ENCODE data around the gene KRTAP4-7. TPM values are rescaled to one million over a fixed set of nuclear protein-coding genes. Genes with fewer than 3 reads are reported as not detected.
"Not testable (repeated sequence)": the region's sequence is repeated elsewhere in the genome, so short reads cannot be mapped to it uniquely, and the experiment has no call there.

The KRTAP4-7 gene
- total RNA-seq, 1 donor from 2014 or later = not detected

GRCh38 chr17:41065829-41066624, 17.9 kb upstream of the KRTAP4-7 start, which contains the start of gene KRTAP2-4:
Gene KRTAP2-4, minus strand, starts transcription at chr17:41065879. Its CDS starts 34 bp downstream, at chr17:41065845.
- DNase-seq = no peak

DNA sequence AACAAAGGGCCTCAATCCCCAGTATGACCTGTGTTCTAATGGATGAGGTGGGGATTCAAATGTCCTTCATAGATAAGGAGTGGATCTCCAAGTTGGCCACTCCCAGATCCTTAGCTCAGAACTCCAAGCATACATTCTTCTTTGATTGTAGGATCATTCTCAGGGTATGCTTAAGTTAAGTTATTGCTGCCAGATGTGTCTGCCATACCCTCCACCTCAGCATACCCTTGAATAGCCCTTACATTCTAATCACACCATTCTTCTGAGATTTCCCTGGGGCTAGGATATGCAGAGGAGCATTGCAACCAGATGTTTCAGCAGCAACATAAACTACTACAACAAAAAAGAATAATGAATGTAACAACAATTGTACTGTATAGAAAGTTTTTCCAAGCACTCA, 16.7 kb upstream of the KRTAP4-7 start:
- DNase-seq = no peak

DNA sequence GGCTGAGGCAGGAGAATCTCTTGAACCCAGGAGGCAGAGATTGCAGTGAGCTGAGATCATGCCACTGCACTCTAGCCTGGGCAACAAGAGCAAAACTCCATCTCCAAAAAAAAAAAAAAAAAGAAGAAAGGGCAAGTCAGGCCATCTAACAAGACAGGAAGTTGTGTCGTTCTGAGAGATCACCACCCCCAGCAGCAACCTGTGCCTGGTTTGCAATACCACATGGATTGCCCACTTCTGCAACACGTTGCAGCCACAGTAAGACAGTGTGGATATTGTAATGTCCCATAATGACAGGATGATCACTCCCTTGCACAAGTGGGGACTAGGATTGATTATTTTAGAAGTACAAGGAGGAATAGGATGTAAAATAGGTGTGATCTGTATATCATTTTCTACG, 14.9 kb upstream of the KRTAP4-7 start:
- no peak for DNase-seq

- no peak for DNase-seq
Measured at GRCh38 chr17:41071606-41072360, 12.2 kb upstream of the KRTAP4-7 start.

DNA sequence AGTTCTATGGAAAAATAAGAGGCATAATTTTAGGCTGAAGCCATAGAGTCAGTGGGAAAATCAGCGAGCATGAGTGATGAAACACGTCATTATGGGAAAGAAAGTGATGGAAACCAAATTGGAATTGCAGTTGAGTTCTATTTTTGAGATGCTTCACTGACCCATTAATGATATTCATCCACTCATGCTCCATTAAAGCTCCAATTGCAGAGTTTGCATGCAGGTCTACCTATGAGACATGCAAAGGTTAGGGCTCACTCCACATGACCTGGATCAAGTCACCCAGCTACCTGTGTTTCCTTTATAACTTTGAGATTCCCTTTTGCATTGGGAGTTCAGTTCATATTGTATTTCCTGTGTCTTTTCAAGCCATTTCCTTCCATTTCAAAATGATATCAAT, 10.3 kb upstream of the KRTAP4-7 start:
- no peak for DNase-seq

GRCh38 chr17:41076788-41077187, 7.2 kb upstream of the KRTAP4-7 start:
- no peak for DNase-seq

DNA sequence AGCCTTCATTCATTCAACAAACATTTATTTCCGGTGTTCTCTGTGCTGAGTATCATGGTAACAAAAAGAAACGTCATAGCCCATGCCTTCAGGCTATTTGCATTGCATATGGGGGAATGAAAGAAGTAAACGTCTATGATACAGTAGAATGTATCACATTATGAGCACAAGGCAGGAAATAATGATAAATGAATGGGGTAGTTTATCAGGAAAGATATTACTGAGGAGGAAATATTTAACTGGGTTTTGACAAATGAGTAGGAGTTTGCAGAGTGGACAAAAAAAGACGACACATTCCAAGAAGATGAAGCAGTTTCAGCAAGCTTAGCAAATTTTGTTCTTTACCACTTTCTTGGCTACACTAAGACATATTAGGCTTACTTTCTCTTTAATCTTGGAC, 1.3 kb upstream of the KRTAP4-7 start:
- DNase-seq = no peak

DNA sequence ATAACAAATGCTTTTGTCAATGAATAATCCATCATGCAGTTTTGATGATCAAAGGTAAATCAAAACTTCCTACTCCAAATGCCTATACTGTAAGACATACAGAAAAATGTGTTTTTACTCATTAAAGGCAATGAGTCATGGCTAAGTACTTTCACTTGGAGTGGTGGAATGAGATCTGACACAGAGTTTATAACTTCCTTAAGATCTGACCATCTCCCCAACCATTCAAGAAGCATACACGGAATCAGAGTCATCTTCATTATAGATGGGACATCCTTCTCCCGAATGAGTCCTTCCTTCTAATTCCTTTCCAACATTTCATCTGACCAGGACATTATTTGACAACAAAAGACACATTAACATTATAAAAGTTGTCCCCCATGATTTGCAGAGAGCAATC, 523 bp upstream of the KRTAP4-7 start:
- DNase-seq = not testable (repeated sequence)

- DNase-seq = not testable (repeated sequence)
Measured at GRCh38 chr17:41088760-41089352, 4.9 kb downstream of the KRTAP4-7 start.

GRCh38 chr17:41096055-41096454, 12.1 kb downstream of the KRTAP4-7 start:
- no peak for DNase-seq

- DNase-seq = no peak
Measured at GRCh38 chr17:41098042-41098441, 14.1 kb downstream of the KRTAP4-7 start, which contains the start of gene KRTAP4-8. Gene KRTAP4-8, minus strand, starts transcription at chr17:41098142. Its CDS starts 58 bp downstream, at chr17:41098084.

- DNase-seq = no peak
Measured at GRCh38 chr17:41098481-41098880, 14.5 kb downstream of the KRTAP4-7 start.

- not testable (repeated sequence) for DNase-seq
Measured at GRCh38 chr17:41099682-41100480, 15.9 kb downstream of the KRTAP4-7 start.

- no peak for DNase-seq
Measured at GRCh38 chr17:41101586-41102259, 17.8 kb downstream of the KRTAP4-7 start, which contains the start of gene KRTAP4-16. Gene KRTAP4-16, minus strand, starts transcription at chr17:41102209. Its CDS starts 0 bp downstream, at chr17:41102209.

GRCh38 chr17:41103896-41104295, 19.9 kb downstream of the KRTAP4-7 start:
- no peak for DNase-seq

GRCh38 chr17:41104386-41105038, 20.6 kb downstream of the KRTAP4-7 start:
- DNase-seq = not testable (repeated sequence)

DNA sequence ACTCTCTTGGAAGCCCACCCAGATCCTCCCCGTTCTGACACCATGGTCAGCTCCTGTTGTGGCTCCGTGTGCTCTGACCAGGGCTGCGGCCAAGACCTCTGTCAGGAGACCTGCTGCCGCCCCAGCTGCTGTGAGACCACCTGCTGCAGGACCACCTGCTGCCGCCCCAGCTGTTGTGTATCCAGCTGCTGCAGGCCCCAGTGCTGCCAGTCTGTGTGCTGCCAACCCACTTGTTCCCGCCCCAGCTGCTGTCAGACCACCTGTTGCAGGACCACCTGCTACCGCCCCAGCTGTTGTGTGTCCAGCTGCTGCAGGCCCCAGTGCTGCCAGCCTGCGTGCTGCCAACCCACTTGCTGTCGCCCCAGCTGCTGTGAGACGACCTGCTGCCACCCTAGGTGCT, 21.4 kb downstream of the KRTAP4-7 start, which contains the start of gene KRTAP4-9:
Gene KRTAP4-9 (plus strand): TSS at position 43 of the 400 bp plus-strand sequence. CDS start 0 bp downstream, at position 43.
- DNase-seq = not testable (repeated sequence)

- DNase-seq = no peak
Measured at GRCh38 chr17:41107941-41108450, 24.0 kb downstream of the KRTAP4-7 start.

DNA sequence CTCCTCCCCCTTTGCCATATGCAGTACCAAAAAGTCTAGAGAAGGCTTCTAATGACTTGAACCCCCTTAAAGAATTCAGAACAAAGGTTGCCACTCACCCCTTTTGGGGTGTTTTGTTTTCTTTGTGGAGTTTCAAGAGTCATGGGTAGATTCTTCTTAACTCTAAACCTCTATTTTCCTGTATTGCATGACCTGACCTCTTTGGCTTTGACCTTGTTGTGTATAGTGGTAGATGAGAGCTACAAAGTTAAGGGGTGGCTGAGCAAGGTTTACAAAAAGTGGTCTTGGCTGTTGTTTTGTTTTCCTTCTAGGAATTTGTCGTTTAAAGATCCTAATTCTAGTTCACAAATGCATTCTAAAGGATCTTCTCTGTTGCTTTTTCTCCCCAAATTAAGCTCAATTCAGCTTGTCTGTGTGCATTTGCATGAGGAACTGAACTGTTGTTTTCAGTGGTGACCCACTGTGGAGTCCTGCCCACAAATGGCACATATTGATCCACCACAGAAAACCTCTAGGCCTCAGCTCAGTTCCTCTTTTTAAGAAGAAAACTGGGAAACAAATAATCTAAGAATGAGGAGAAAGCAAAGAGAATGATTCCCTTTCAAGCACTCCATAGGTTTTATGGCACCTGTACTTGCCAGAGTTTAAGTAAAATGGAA, 24.9 kb downstream of the KRTAP4-7 start:
- DNase-seq = not testable (repeated sequence)
